GM18873 (cell line): ENCODE data around the gene VEZF1.
A peak's percentile ranks its signal among the peaks of the same experiment; 100 is the strongest.

Experiments used
- ATAC-seq: cut with Tn5 transposase; IDR thresholded peaks from one replicate; pipeline ENCODE4 v1.9.1; 2021; ENCODE audit warnings: mild to moderate bottlenecking, moderate library complexity, moderate number of reproducible peaks; ENCODE audit not compliant: unreplicated experiment, low FRiP score

The VEZF1 gene

DNA sequence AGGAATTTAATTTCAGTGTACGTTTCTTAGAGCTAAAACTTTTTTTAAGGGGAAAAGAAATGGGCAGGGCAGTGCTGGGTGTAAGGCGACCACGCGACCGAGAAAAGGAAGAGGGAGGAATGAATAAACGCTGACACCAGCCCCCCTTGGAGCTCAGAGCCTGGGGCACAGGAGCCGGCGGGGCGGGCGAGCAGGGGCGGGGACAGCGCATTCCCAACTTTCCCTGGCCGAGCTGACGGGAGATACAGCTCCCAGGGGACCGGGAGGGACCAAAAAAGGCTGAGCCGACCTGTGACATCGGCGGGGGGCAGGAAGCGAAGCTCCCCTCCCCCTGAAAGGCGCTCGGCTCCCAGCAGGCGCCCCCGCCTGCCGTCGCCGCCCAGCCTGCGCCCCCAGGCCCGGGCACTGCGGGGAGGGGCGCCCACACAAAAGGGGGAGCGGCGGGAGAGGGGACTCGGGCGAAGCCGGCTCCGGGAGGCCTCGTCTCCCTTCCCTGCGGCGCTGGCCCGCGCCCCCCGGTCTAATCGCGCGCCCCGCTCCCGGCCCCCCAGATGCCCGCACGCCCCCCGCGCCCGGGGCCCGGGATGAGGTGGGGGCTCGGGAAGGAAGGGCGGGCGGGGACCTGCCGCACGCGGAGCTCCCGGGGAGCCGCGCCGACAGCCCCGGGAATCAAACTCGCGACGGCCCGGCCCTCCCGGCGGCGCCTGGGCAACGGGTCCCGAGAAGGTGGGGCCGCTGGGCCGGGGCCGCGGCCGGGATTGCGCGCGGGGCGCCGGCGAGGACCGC, 33.5 kb downstream of the VEZF1 start:
- no peak for ATAC-seq

DNA sequence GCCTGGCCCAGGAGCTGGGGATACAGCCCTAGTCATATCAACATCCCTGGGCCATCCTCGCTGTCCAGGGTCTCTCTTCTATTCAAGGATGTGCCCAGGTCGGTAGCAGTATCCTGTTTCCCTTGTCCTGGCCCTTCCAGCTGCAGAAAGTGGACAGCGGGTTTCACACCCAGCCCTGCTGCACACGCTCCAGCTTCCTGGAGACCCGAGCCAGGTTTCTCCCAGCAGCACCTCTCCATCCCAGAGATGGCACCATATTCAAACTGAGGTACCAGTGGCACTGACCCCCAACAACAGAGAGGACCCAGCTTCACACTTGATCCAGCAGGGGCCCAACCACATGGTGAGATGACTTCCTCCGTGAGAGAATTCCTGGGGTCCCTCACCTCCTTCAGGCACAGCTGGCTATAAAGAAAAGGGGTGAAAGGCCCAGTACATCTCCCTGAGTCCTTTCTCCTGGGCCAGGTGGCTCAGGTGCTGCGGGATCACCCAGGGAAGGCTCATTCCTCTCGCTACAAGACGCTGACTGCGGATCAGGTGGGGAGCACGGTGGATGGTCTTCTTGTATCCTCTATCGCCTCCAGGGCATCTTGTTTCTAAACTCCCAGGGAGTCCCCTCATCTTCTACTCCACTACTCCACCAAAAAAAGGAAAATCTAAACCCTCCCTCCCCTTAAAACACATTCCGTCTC, 34.2 kb downstream of the VEZF1 start:
- no peak for ATAC-seq

DNA sequence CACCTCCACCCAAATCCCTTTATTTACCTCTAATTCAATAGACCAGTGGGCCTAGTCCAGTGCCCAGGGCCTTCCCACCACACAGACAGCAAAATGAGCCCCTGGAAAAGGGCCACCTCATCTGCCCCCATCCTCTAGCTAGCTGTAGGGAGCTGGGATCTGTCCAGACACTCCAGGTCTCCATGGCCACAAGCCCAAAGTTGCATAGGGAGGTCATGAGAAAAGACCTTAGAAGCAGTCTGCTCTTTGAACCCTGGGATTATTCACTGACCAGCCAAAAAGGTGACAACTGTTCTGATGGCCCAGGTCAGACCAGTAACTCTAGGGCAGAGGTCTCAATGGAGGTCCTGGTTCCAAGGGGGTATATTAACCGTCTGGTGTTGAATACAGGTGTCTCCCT, 34.8 kb downstream of the VEZF1 start:
- ATAC-seq = no peak

DNA sequence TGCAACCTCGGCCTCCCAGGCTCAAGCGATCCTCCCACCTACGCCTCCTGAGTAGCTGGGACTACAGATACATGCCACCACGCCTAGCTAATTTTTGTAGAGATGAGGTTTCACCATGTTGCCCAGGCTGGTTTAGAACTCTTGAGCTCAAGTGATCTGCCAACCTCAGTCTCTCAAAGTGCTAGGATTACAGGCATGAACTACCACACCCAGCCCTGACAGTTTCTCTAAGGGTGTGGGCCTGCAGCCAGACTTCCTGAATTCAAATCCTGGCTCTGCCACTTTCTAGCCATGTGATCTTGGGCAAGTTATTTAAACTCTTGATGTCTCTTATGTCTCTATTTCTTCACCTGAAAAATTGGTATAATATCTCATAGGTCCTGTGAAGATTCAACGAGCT, 38.4 kb downstream of the VEZF1 start:
- ATAC-seq = no peak

DNA sequence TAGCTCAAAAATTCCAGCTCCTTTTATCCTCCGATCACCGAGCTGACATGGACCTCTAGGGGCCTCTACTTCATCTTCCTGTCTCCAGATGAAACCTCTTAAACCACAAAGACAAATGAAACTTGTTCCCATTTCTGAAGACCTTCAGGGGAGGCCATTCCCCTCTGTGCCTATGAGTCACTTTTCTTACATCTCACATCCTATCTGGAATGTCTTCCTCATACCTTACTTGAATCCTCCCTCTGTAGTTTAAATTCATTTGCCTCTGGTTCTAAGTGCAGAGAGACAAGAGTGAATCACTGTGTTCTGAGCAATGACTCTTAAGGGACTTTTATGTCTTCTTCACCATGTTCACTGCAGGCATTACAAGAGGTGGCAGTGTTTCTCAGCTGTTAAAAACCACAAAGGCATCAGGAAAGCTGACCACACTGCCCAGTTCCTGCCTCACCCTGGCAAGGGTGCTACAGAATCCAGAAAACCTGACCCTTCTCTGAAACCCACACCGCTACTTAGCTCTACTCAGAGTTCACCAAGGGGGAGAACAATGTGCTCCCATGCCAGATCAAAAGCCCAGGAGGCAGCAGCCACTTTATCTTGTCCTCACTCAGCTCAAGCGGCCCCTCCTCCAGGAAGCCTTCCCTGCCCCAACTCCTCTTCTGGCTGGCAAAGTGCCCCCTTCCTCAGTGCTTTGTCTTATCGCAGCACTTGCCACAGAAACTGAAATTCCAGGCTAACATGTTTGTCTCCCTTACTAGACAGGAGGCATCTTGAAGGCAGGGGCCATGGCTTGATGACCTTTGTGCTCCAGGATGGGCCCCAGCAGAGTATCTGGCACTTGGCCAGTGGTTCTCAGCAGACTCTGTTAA, 39.3 kb downstream of the VEZF1 start:
- no peak for ATAC-seq

DNA sequence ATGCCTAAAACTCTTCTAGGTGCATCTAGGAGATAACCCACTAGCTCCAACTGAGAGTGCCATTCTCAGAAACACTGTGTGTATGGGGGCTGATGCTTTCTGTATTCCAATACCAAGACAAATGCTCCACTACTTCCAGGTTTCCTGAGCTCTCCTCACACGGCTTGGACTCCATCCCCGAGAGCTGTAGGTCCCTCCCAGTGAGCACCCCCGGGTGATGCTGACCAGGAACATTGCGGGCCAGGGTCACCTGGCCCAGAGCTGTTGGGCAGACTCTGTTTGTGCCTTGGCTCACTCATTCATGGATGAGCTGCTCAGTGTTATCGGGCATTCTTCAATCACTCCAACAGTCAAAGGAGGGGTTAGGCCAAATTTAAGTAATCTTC, 39.9 kb downstream of the VEZF1 start:
- ATAC-seq = no peak

DNA sequence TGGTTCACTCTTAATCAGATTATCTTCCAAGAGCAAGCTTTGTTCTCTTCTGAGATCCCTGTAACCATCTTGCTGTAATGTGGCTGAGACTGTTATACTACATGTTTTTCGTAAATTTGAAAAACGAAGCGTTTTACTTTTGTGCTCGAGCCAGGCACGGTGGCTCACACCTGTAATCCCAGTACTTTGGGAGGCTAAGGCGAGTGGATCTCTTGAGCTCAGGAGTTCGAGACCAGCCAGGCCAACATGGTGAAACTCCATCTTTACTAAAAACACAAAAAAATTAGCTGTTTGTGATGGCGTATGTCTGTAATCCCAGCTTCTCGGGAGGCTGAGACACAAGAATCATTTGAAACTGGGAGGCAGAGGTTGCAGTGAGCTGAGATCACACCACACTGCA, 40.7 kb downstream of the VEZF1 start:
- ATAC-seq = no peak

DNA sequence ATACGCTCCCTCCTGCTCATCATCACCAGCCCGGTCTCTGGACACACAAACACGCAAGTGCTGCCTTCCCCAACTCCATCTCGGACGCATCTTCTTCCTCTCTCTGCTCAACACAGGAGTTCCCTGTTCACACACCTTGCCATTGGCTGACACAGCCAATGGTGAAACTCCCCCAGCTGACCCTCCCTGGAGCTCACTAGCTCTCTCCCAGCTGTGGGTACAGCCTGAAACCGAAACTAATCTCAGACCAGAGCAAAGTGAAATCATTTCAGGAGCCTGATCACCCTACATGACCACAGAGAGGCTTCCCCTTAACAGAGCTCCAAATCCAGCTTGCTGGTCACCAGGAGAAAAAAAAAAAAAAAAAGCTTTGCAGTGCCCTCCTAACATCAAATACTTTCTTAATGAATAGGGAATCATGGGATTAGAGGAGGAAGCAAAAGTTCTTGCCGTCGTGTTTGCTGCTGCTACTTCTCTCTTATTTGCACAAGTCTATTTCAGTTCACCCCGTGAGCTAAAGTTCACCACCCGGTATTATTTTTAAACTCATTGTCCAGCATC, 41.2 kb downstream of the VEZF1 start:
- peak; percentile 88 for ATAC-seq

DNA sequence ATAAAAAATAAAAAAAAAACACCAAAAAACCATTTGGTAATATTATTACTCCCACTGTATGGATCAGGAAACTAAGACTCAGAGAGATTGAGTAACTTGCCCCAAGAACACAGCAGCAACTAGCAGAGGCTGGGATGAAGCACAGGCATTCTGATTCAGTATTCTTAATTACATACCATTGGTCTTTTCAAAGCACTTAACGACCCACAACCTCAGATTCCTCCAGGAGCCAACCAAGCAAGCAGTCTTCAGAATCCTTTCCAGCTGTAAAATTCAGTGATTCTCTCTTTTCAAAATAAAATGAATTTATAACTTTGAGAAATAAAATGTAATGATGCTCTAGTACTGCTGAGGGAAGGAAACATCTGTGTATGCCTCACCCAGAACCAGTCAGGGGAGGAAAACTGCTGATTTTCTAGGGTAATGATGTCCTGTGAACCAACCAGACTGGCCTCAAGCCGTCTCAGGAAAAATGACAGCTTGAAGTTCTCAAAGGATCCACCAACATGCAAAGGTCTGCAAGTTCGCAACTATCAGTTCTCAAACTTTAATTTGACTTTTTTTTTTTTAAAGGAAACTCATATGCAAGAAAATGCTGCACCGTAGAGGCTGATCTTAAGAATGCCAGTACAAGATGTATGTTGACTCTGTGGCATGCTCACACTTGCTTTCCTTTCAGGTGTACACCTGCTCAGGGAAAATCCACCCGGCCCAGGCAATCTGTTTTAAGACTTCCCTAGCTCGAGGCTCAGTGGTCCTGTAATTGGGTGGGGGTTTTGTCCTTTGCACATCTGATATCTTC, 41.9 kb downstream of the VEZF1 start:
- peak; percentile 4 for ATAC-seq

DNA sequence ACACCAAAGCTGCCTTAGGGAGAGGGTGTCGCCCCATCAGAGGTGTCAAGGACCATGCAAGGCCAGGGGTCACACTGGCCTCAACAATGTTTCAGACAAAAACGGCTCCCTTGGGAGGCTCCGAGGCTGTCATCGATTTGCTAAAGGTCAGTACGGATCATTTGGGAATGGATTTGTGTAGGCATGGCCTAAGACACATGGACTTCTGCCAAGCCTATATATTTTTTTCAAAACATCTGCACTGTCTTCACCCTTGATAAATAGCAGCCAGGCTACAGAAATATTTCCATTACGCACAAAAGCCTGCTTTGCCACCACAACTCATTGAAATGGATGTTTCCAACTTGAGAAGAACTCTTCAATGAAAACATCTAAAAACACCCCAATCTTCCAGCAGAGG, 43.1 kb downstream of the VEZF1 start:
- ATAC-seq = no peak

DNA sequence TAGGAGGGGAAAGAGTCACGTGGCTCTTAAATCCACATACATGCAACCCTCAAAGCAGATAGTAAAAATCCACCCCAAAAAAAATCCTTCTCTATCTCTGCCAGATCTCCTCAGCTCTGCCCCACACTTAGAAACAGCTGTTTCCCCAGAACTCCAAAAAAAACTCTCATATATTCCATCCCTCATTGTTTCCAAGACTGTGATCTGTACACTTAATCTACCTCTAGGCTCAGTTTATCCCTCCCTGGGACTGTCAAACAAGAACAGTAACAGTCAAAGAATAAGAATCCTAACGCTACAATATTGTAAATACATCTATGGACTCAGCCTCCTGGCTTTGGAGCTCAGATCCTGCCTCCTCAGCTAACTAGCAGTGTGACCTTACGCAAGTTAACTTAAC, 44.4 kb downstream of the VEZF1 start:
- ATAC-seq = no peak

DNA sequence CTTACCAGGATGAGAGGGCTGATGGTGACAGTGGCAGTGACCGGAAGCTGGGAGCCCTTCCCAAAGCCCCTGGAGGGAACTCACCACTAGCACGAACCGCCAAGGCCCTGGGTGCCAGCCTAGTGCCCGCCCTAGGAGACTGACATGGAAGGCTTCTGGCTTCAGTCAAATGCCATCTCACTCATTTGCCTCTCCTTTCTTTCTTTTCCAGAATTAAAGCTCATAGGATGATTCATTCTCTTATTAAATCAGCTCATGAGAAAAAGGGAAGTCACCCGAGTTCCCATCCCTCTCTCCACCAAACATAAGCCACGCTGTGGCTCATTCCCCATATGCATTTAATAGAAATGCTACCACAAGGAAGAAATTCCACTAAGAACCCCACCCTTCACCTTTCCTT, 44.9 kb downstream of the VEZF1 start:
- no peak for ATAC-seq

DNA sequence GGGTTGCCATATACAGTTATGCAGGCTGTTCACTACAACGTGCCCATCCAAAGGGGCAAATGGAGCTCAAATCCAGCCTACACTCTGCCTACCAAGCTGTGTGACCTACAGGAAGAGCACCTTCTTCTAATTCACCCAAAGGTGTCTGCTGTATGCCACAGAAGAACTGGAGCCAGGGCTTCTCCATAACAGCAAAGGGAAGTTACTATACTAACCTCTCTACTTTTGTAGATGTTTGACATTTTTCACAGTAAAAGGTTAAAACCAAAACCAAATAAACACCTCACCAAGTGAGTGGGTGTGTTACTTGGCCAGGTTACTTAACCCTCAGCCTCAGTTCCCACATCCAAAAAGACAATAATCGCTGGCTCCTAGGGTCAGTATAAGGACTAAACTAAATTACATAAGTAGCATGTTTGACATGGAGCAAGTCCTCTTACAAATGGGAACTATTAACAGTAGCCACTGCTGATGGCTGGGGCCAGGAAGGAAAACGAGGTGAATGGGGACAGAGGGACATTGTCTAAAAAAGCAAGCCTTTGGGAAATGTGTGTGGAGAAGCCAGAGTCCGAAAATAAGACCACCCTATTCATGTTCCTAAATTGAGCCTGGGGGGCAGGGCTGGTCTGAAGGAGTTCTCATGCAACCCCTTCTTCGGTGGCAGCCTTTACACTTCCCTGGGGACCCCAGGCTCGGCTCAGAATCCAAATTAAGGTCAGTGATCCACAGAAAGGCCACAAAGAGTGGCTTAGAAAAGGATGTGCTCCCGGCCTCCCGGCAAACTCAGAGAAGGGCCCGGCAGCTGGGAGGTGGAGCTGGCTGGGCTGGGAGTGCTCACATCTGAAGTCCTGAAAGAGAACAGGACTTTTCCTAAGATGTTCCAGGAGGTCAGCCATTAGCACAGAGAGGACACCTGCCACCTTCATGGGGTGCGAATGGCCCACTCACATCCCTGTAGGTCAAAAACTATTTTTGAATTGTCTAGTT, 46.4 kb downstream of the VEZF1 start:
- no peak for ATAC-seq

DNA sequence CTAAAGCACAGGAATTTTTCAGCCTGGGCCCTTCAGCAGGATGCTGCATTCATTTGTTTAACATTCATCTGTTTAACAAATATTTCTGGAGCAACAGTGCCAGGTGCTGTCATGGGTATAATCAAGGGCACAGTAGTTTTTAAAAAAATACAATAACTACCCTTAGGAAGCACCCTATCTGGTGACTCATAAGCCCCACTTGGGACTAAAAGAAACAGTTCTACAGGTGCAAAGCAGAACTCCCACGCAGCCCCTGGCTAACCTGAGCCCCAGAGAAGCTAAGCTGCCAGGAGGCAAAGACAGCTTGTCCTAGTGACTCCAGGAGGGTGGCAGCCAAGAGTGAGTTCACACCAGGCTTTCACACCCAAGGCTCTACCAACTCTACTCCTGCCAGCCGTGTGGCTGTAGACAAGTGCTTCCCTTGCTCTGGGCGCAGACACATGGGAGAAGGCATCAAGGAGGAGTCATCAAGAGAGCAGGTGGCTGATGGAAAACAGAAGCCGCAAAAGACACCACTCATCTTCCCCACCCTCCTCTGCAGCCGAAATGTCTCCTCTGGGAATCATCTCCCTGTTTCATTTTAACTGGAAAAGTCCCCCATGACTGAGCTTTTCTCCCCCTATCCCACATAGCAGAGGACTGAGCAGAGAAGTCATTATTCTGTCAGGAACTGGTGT, 47.3 kb downstream of the VEZF1 start:
- no peak for ATAC-seq

DNA sequence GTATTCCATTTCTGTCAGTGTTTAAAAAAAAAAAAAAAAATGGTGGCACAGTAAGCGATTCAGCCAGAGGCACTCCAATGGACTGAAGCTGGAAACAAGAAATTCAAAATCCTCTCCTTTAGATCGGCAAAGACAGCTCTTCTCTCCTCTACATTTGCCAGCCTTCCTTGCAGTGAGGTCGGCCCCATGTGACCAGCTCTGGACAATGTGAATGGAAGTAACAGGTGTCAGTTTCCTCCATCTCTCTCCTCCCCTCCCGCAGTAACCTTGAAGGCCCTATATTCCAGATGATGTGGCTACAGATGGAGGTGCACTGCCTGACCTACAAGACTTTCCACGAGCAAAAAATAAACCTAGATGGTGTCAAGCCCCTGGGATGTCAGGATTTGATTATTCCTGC, 47.8 kb downstream of the VEZF1 start:
- no peak for ATAC-seq

DNA sequence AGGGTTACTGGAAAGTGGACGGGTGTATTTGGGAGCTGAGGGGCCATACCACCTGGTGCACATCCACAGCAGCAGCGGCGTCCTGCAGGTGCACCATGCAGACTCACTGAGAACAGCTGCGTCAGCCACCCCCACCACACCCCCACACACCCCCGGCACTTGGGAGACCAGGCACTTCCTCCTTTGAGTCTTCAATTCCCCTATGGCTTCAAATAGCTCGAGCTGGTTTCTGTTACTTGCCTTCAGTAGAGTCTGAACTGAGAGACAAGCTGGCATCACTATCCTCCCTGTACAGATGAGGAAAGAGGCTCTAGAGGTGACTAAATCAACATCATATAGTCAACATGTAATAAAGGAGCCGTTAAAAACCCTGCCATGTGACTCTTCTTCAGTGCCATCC, 48.3 kb downstream of the VEZF1 start:
- no peak for ATAC-seq

DNA sequence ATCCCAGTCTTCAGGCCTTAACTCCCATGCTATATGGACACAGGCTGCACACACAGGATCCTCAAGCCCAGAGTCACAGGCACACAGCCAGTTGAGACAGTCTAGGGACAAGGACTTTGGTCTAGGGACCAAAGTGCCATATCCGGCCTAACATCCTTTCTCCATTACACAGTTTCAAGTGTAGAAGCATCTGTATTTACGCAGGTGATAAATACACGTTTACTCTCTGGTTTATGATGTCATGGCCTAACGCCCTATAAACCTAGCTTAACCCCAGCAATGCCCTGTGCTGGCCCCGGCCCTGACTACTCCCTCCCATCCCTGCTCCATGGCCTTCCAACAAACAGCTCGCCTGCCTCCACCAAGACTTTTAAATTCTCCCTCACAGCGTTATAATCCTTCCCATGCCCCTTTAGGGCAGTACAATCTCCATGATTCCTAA, 50.0 kb downstream of the VEZF1 start:
- no peak for ATAC-seq

DNA sequence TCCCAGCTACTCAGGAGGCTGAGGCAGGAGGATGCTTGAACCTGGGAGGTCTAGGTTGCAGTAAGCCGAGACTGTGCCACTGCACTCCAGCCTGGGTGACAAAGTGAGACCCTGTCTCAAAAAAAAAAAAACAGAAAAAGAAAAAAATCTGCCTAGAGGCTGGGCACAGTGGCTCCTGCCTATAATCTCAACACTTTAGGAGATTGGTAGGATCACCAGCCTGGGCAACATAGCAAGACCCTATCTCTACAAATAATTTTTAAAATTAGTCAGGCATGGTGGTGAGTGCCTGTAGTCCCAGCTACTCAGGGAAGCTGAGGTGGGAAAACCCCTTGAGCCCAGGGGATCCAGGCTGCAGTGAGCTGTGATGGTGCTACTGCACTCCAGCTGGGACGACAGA, 50.6 kb downstream of the VEZF1 start:
- ATAC-seq = no peak
